Mesendoderm (in vitro differentiated cells): ENCODE results near the gene USP2.

Source experiments
- DNase-seq: peaks from one replicate; pipeline ENCODE4 v3.0.0; 2013
- H2AK5ac ChIP-seq: 2 replicates; pipeline ENCODE4 v1.6.1; 2013; ENCODE audit warnings: low read length, inconsistent platforms
- H2BK120ac ChIP-seq: 2 replicates; pipeline ENCODE4 v1.6.1; 2013; ENCODE audit warnings: low read depth, mild to moderate bottlenecking, low read length, moderate library complexity, mixed read lengths
- H2BK15ac ChIP-seq: replicated peaks from 2 replicates; pipeline ENCODE4 v1.6.1; 2013; ENCODE audit warnings: low read depth, mild to moderate bottlenecking, moderate library complexity
- H2BK5ac ChIP-seq: 2 replicates; pipeline ENCODE4 v1.6.1; 2013; ENCODE audit warnings: low read length, inconsistent platforms
- H3K18ac ChIP-seq: 2 replicates; pipeline ENCODE4 v1.6.1; 2013; ENCODE audit warnings: mild to moderate bottlenecking, low read length, mixed read lengths
- H3K23ac ChIP-seq: one replicate; pipeline ENCODE4 v1.6.1; 2013; ENCODE audit warnings: low read length
- H3K27ac ChIP-seq: 2 replicates; pipeline ENCODE4 v1.5.1; 2013; ENCODE audit warnings: low read depth, mild to moderate bottlenecking, inconsistent platforms, low read length, moderate library complexity
- H3K27me3 ChIP-seq: 2 replicates; pipeline ENCODE4 v1.6.1; 2013; ENCODE audit warnings: low read length, control low read depth, mild to moderate bottlenecking, inconsistent platforms; ENCODE audit not compliant: insufficient read depth, poor library complexity
- H3K36me3 ChIP-seq: 2 replicates; pipeline ENCODE4 v1.6.1; 2013; ENCODE audit warnings: low read length, inconsistent platforms; ENCODE audit not compliant: control insufficient read depth, insufficient read depth
- H3K4ac ChIP-seq: one replicate; pipeline ENCODE4 v1.6.1; 2013; ENCODE audit warnings: low read depth, mild to moderate bottlenecking, low read length, moderate library complexity
- H3K4me1 ChIP-seq: 2 replicates; pipeline ENCODE4 v1.6.1; 2013; ENCODE audit warnings: low read depth, low read length, inconsistent platforms; ENCODE audit not compliant: control insufficient read depth
- H3K4me2 ChIP-seq: 2 replicates; pipeline ENCODE4 v1.6.1; 2013; ENCODE audit warnings: low read length
- H3K4me3 ChIP-seq: 2 replicates; pipeline ENCODE4 v1.5.1; 2013; ENCODE audit warnings: mild to moderate bottlenecking, low read length
- H3K56ac ChIP-seq: one replicate; pipeline ENCODE4 v1.6.1; 2013; ENCODE audit warnings: low read length
- H3K79me1 ChIP-seq: 2 replicates; pipeline ENCODE4 v1.6.1; 2013; ENCODE audit warnings: low read length, inconsistent platforms
- H3K79me2 ChIP-seq: 2 replicates; pipeline ENCODE4 v1.6.1; 2013; ENCODE audit warnings: mild to moderate bottlenecking, low read length; ENCODE audit not compliant: control insufficient read depth, insufficient read depth
- H3K9ac ChIP-seq: 2 replicates; pipeline ENCODE4 v1.6.1; 2013; ENCODE audit warnings: low read length, inconsistent platforms
- H4K5ac ChIP-seq: one replicate; pipeline ENCODE4 v1.6.1; 2013; ENCODE audit warnings: low read length
- H4K8ac ChIP-seq: one replicate; pipeline ENCODE4 v1.6.1; 2013; ENCODE audit warnings: low read depth, mild to moderate bottlenecking, control low read depth, low read length, moderate library complexity
- WGBS: extraction: QIAGEN DNeasy Blood & Tissue Kit; methylation state at CpG from one replicate; pipeline ENCODE4 v1.1.7; 2013; ENCODE audit warnings: low lambda C conversion rate, missing lambda C conversion rate; ENCODE audit not compliant: insufficient coverage; ENCODE audit errors: extremely low coverage; 5-methylcytosine and 5-hydroxymethylcytosine counted together

USP2 gene

DNA sequence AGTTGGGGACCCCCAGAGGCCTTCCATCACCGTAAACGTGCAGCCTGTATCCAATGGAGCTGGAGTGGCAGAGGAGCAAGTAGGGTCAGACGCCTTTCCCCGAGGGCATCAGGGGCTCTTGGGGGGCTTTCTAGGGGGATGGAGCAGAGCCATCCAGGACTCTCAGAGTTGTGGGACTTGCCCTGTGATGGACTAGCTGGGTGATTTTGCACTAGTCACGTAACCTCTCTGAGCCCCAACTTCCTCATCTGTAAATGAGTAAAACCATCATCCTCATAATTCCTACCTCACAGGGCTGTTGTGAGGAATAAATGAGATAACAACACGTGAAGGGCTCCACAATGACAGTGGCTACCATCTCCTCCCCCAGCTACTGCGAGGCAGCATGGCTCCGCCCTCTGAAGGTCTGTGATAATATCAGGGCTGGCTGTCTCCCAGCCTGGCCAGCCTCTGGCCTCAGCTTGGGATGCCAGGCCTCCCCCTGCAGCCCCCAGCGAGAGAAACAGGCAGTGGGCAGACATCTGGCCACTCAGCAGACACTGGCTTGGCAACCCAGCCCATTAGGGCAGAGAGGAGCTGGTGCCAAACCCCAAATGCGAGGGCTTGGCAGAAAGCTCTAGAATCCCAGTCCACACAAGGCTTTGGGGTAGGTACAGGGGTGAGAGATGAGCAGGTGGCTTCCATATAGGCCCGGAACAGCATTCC is 6.7 kb downstream of the USP2 start:
- H2BK5ac ChIP-seq, result no peak overlapping the region
- H3K27me3 ChIP-seq, result no peaks in the 10 kb centered on the region
- no peak overlapping the region for H3K23ac ChIP-seq
- H3K4me1 ChIP-seq, result peaks cover 36% of the 10 kb centered on the region
- no peak overlapping the region for H3K18ac ChIP-seq
- H3K36me3 ChIP-seq, result no peaks in the 10 kb centered on the region
- H3K4me2 ChIP-seq, result no peak overlapping the region
- no peaks in the 10 kb centered on the region for H3K79me1 ChIP-seq
- no peak overlapping the region for H3K27ac ChIP-seq
- no peak overlapping the region for H4K8ac ChIP-seq
- H2BK120ac ChIP-seq, result no peak overlapping the region
- H2AK5ac ChIP-seq, result no peak overlapping the region
- H3K4ac ChIP-seq, result no peak overlapping the region
- H3K9ac ChIP-seq, result no peak overlapping the region
- no peak overlapping the region for H2BK15ac ChIP-seq
- DNase-seq, result peak; percentile 48
- no peak overlapping the region for H3K4me3 ChIP-seq
- H3K79me2 ChIP-seq, result no peaks in the 10 kb centered on the region
- no peak overlapping the region for H4K5ac ChIP-seq
- peak overlapping the region; percentile 25 for H3K56ac ChIP-seq
- no CpG with 5 or more reads among the region's 11 CpGs for WGBS

DNA sequence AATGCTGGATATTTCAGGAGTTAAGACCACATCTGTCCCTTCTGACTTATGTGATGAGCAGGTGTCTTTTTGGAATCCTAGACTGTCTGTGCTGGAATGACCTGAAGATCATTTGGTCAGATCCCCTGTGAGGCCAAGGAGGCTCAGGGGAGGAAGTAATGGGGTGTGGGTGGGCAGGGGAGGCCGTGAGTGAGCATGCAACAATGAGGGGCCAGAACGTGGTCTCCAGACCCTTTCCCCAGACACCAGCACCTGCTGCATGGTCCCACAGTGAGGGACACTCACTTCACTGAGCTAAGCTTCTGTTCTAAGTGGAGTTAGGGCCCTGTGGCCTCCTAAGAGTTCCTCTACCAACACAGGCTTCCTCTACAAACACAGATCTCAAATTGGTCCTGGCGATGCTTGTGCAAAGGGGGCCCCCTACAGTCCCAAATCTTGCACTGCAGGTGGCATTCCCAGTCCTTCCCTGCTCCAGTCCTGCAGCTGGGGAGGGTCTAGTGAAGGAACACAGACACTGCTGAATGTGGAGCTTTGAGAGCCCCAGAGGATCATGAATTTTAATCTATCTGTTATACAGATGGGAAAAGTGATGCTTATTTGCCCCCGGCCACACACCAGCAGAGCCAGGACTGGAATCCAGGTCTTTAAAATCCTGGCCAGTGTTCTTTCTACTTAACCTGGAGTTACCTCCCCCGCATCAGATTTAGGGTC is 7.4 kb downstream of the USP2 start:
- no peaks in the 10 kb centered on the region for H3K27me3 ChIP-seq
- no peak overlapping the region for H3K23ac ChIP-seq
- no peak overlapping the region for H4K8ac ChIP-seq
- no peaks in the 10 kb centered on the region for H3K79me1 ChIP-seq
- no peak overlapping the region for H3K27ac ChIP-seq
- no peak overlapping the region for H2AK5ac ChIP-seq
- no peak overlapping the region for H3K18ac ChIP-seq
- no peak overlapping the region for H2BK15ac ChIP-seq
- H2BK5ac ChIP-seq, result no peak overlapping the region
- no peak overlapping the region for H4K5ac ChIP-seq
- no peaks in the 10 kb centered on the region for H3K79me2 ChIP-seq
- no peak overlapping the region for H3K4me3 ChIP-seq
- no peak overlapping the region for H2BK120ac ChIP-seq
- H3K4ac ChIP-seq, result no peak overlapping the region
- peak overlapping the region; percentile 1 for H3K56ac ChIP-seq
- no peak overlapping the region for H3K4me2 ChIP-seq
- no CpG with 5 or more reads among the region's 5 CpGs for WGBS
- no peaks in the 10 kb centered on the region for H3K36me3 ChIP-seq
- DNase-seq, result peak; percentile 91
- H3K9ac ChIP-seq, result no peak overlapping the region
- peaks cover 33% of the 10 kb centered on the region for H3K4me1 ChIP-seq

DNA sequence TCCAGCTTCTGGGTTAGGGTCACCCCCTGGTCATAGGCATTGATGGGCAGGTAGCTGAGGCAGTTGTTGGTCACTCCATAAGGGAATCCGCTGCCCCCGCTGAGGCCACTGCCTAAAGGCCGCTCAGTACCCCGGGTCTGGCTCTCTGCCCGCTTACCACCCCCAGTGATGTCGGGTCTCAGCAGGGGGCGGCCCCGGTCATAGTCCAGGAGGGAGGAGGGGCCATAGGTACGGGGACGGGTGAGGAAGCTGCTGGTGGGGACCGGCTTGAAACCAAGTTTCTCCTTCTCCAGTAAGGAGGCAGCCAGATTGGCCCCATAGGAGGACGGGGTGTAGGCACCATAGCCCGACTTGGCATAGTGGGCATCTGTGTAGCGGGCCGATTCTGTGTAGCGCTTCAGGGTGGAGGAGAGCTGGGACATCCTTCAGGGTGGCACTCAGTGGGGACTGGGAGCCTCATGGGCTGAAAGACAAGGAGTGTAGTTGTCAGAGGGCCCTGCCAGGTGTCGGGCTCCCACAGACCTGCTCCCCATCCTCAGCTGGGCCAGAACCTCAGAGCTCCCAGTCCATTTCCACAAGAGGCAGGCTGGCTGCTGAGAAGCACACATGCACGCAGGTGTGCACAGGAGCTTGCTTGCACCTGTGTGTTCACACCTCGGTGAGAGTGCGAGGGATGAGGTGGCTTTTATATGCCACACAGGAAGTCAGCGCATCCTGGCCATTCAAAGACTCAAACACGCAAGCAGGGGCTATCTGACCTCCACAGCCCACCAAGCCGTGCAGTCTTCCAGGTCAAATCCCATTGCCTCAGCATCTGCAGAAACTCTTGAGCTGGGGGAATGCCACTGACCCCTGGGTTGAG is 8.2 kb downstream of the USP2 start:
- no peaks in the 10 kb centered on the region for H3K79me2 ChIP-seq
- no peak overlapping the region for H3K9ac ChIP-seq
- no peak overlapping the region for H3K4me2 ChIP-seq
- no peak overlapping the region for H2BK15ac ChIP-seq
- H3K4ac ChIP-seq, result no peak overlapping the region
- WGBS, result no CpG with 5 or more reads among the region's 23 CpGs
- H2BK5ac ChIP-seq, result no peak overlapping the region
- no peak overlapping the region for H3K56ac ChIP-seq
- H4K8ac ChIP-seq, result no peak overlapping the region
- no peak overlapping the region for H3K27ac ChIP-seq
- H4K5ac ChIP-seq, result no peak overlapping the region
- peaks cover 28% of the 10 kb centered on the region for H3K4me1 ChIP-seq
- DNase-seq, result no peak
- H3K36me3 ChIP-seq, result no peaks in the 10 kb centered on the region
- no peak overlapping the region for H2AK5ac ChIP-seq
- no peak overlapping the region for H2BK120ac ChIP-seq
- no peaks in the 10 kb centered on the region for H3K27me3 ChIP-seq
- no peak overlapping the region for H3K18ac ChIP-seq
- H3K4me3 ChIP-seq, result no peak overlapping the region
- H3K23ac ChIP-seq, result no peak overlapping the region
- no peaks in the 10 kb centered on the region for H3K79me1 ChIP-seq

DNA sequence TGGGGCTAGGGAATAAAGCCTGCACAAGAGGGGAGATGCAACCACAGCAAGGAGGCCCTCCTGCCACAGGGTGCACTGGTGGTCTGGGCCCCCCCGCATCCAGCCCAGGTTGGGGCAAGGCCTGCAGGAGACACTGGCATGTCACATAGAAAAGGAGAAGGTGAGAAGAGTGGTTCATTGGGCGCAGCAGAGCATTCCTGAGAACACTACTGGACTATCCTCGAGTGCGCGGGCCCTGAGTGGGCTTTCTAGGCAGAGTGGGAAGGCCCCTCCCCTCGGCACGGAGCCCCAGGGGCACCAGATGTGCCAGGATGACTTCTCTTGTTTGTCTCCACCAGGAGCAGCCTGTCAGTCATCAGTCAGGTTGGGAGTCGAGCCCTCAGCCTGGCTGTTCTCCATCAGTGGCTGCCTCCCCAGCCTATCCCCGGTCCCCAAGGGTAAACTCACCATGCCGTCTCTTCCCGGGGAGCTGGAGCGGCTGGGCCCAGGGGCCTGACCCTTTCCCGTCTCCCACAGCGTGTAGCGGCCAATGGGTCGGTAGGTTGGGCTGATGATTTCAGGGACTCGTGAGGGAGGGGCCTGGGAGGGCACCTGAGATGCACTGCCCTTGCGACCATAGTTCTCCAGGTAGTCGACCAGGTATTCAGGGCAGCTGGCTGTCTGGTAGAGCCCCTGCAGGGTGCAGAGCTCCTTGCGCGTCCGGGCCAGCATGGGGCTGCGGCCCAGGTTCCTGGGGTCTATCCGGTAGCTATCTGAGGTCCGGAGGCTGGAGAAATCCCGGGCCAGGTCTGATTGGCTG is 9.0 kb downstream of the USP2 start:
- Histone ChIP-seq H3K79me2 (no peaks in the 10 kb centered on the region), H3K36me3 (no peaks in the 10 kb centered on the region), H3K27me3 (no peaks in the 10 kb centered on the region), H4K5ac (no peak overlapping the region), H3K56ac (no peak overlapping the region), H2BK120ac (no peak overlapping the region), H3K27ac (no peak overlapping the region), H3K4ac (no peak overlapping the region), H3K4me1 (peaks cover 22% of the 10 kb centered on the region), H3K23ac (no peak overlapping the region), H3K4me3 (no peak overlapping the region), H2AK5ac (no peak overlapping the region), H3K18ac (no peak overlapping the region), H3K4me2 (no peak overlapping the region), H3K79me1 (no peaks in the 10 kb centered on the region), H4K8ac (no peak overlapping the region), H2BK5ac (no peak overlapping the region), H3K9ac (no peak overlapping the region), H2BK15ac (no peak overlapping the region)
- no CpG with 5 or more reads among the region's 26 CpGs for WGBS
- no peak for DNase-seq

DNA sequence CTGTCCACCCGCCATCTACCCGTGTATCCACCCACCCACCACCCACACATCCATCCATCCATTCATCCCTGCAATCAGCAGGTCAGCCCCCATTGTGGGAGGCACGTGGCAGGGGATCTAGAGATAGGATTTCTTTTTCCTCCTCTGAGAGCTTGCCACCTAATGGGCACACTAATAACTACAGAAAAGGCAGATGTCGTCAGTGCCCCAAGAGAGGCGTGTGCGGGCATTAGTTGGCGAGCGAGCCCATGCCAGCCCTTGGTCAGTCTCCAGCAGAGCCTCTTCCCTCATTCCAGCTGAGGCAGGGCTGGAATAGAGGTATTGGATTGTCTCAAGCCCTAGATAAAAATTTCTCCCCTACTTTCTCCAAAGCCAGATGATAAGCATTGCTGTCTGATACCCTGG is 9.7 kb downstream of the USP2 start:
- Histone ChIP-seq H3K79me1 (no peaks in the 10 kb centered on the region), H3K4ac (no peak overlapping the region), H3K27ac (no peak overlapping the region), H3K36me3 (no peaks in the 10 kb centered on the region), H4K8ac (no peak overlapping the region), H3K4me1 (peaks cover 19% of the 10 kb centered on the region), H2AK5ac (no peak overlapping the region), H3K56ac (no peak overlapping the region), H2BK120ac (no peak overlapping the region), H3K23ac (no peak overlapping the region), H4K5ac (no peak overlapping the region), H2BK15ac (no peak overlapping the region), H2BK5ac (no peak overlapping the region), H3K4me3 (no peak overlapping the region), H3K9ac (no peak overlapping the region), H3K27me3 (no peaks in the 10 kb centered on the region), H3K18ac (no peak overlapping the region), H3K4me2 (no peak overlapping the region), H3K79me2 (no peaks in the 10 kb centered on the region)
- no peak for DNase-seq
- whole genome bisulfite sequencing, result no CpG with 5 or more reads among the region's 8 CpGs
